Subcutaneous preadipocyte (primary cell): ENCODE data around the gene PRDM10. TPM values are rescaled to one million over a fixed set of nuclear protein-coding genes. Genes with fewer than 3 reads are reported as not detected.

Experiments used
- total RNA-seq: library from RNA; depleted of rRNA; stranded (reverse); fragments of >200 nt; gene quantifications from 2 replicates; pipeline ENCODE4 v1.2.3, GENCODE V29; 2012

Gene PRDM10
- 7.7 and 9.8 TPM in 2 replicates for total RNA-seq

GRCh38 chr11:130002352-130002845 is at the start of gene PRDM10:
PRDM10 (minus strand) TSS chr11:130002835; CDS start chr11:129960964, 41,871 bp downstream.

GRCh38 chr11:129895126-129896041 is 107.3 kb downstream of the PRDM10 start, which contains the start of gene NFRKB:
NFRKB (minus strand) TSS chr11:129895578; CDS start chr11:129892849, 2,729 bp downstream.

Other genes starting within 250 kb of the PRDM10 start
- gene TMEM45B, start 187.0 kb downstream of the PRDM10 start, total RNA-seq: not detected in 2 replicates
- 18.7 and 21.9 TPM in 2 replicates for gene NFRKB, start 107.3 kb downstream of the PRDM10 start, total RNA-seq
- gene APLP2, start 67.1 kb upstream of the PRDM10 start, total RNA-seq: 323 and 347 TPM in 2 replicates
- gene ST14, start 156.9 kb upstream of the PRDM10 start, total RNA-seq: under 0.01 and 0.20 TPM in 2 replicates